Stimulated activated CD8-positive, alpha-beta memory T cell treated with anti-CD3 and anti-CD28 coated beads, Interleukin-15, amount 100 ng/mL, for 48 hours (primary cell): ENCODE data around the gene PIP5K1B.

Source experiments
- DNase-seq, 2 donors: peaks; one replicate each; pipeline ENCODE4 v3.0.0-alpha.2; 2020; ENCODE audit warnings: low read depth in 2 of 2

PIP5K1B gene

GRCh38 chr9:68771376-68771775 is 66.3 kb downstream of the PIP5K1B start:
- DNase-seq = no peak

- DNase-seq = no peak
These were observed 70.1 kb downstream of the PIP5K1B start for GRCh38 chr9:68775003-68775730.

GRCh38 chr9:68777070-68777763 is 72.2 kb downstream of the PIP5K1B start:
- DNase-seq = no peak

- DNase-seq = no peak
These were observed 73.6 kb downstream of the PIP5K1B start for GRCh38 chr9:68778635-68779034.

- DNase-seq = peak; percentile 87 to 88
These were observed 74.7 kb downstream of the PIP5K1B start for GRCh38 chr9:68779558-68780379.

- DNase-seq = no peak
These were observed 75.3 kb downstream of the PIP5K1B start for GRCh38 chr9:68780380-68780712.

- no peak for DNase-seq
These were observed 75.7 kb downstream of the PIP5K1B start for GRCh38 chr9:68780720-68781119.

GRCh38 chr9:68781928-68782327 is 76.9 kb downstream of the PIP5K1B start:
- no peak for DNase-seq

- DNase-seq = no peak
These were observed 77.5 kb downstream of the PIP5K1B start for GRCh38 chr9:68782546-68782945.

GRCh38 chr9:68785965-68786364 is 80.9 kb downstream of the PIP5K1B start:
- DNase-seq = no peak

- DNase-seq = no peak
These were observed 86.1 kb downstream of the PIP5K1B start for GRCh38 chr9:68791169-68791568.

GRCh38 chr9:68793605-68794343 is 88.7 kb downstream of the PIP5K1B start:
- no peak for DNase-seq

- DNase-seq = no peak
These were observed 89.9 kb downstream of the PIP5K1B start for GRCh38 chr9:68794898-68795297.

GRCh38 chr9:68795411-68795810 is 90.4 kb downstream of the PIP5K1B start:
- no peak for DNase-seq

GRCh38 chr9:68797116-68797515 is 92.1 kb downstream of the PIP5K1B start:
- DNase-seq = no peak

- DNase-seq = no peak
These were observed 93.4 kb downstream of the PIP5K1B start for GRCh38 chr9:68798423-68798822.

GRCh38 chr9:68800836-68801235 is 95.8 kb downstream of the PIP5K1B start:
- no peak for DNase-seq

GRCh38 chr9:68802525-68803015 is 97.5 kb downstream of the PIP5K1B start:
- peak; percentile 18 to 53 for DNase-seq

- DNase-seq = no peak
These were observed 100.2 kb downstream of the PIP5K1B start for GRCh38 chr9:68804911-68805889.

- DNase-seq = no peak
These were observed 101.0 kb downstream of the PIP5K1B start for GRCh38 chr9:68805890-68806517.
